SHP77 treated with DMSO at 0.1 percent for 48 hours (cell line): Measurements from ENCODE around the gene ACVR2A.

Experiments
- DNase-seq: peaks from one replicate; lab custom pipeline; 2025; lab: John Stamatoyannopoulos, UW

ACVR2A gene

DNA sequence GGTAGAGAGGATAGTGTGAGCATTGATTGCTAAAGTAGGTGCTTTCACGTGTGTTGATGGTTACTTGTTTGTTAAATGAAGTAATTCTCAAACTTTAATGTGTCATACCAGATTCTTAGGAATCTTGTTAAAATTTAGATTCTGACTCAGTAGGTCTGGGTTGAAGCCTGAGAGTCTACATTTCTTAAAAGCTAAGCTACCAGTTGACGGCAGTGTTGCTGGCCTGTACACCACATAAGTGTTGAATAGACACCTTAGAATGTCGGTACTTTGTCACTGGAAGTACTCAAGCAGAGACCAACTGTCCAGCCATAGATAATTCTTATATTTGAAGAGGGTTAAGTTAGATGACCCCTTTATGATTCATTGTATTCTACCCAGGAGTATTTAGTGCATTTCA, 79.8 kb downstream of the ACVR2A start:
- no peak for DNase-seq

DNA sequence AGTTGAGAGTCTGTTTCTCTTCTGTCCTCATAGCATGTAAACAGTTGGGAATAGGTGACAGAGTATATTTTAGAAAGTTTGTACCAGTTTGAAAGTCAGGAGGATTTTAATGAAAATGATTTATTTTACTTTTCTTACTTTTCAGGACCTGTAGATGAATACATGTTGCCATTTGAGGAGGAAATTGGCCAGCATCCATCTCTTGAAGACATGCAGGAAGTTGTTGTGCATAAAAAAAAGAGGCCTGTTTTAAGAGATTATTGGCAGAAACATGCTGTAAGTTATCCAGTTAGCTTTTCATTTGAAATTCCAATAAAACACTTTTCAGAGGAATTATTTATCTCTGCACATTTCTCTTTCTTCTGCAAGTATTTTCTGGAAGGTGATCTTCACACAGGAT, 81.1 kb downstream of the ACVR2A start:
- DNase-seq, result no peak

DNA sequence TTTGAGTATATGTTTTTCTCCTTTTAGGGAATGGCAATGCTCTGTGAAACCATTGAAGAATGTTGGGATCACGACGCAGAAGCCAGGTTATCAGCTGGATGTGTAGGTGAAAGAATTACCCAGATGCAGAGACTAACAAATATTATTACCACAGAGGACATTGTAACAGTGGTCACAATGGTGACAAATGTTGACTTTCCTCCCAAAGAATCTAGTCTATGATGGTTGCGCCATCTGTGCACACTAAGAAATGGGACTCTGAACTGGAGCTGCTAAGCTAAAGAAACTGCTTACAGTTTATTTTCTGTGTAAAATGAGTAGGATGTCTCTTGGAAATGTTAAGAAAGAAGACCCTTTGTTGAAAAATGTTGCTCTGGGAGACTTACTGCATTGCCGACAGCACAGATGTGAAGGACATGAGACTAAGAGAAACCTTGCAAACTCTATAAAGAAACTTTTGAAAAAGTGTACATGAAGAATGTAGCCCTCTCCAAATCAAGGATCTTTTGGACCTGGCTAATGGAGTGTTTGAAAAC, 82.3 kb downstream of the ACVR2A start:
- no peak for DNase-seq

DNA sequence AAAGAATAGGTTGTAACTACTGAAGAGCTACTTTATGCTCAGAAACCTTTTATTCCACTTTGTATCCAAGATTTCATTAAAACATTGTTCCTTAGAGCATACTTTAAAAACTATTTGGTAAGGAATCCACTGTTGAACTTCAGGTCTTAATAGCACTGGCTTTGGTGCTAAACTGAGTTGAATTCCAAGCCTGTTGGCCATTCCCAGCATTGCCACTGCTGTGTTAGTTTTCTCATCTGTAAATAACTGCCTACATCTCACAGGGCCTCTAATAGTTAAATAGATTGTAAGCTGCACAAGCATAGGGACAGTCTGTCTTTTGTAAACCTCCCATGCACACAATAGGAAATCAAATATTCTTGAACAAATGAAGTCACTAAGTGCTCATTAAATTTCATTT, 89.1 kb downstream of the ACVR2A start:
- no peak for DNase-seq

DNA sequence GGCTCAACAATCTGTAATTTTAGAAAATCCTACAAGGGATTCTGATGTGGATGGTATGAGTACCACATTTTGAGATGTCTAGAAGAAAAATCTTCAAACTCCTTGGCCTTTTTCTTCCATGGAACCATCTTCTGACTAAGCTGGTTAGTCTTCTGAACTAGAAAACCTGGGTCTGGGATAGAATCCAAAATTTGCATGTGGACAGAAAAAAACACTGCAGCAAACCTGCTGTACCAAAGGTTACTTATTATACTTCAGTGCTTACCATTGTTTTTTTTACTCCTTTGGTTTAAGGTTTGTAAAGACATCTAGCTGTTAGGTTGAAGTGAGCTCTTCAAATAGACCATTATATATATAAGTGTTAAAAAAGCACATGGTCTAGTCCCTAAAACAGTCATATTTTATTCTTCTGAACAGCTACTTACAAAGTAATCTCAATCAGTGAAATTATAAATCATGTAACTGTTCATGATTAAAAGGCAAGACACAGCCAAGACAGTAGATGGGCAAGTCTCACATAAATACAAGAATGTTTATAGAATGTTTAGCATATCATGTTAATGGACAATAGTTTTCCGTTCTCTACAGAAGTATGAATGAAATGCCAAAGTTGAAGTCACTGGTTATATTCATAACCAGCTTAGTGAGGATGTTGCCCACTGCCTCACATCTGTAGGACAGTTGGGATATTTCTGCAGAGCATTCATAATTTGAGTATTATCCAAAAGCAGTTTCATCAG, 90.2 kb downstream of the ACVR2A start:
- DNase-seq, result no peak

DNA sequence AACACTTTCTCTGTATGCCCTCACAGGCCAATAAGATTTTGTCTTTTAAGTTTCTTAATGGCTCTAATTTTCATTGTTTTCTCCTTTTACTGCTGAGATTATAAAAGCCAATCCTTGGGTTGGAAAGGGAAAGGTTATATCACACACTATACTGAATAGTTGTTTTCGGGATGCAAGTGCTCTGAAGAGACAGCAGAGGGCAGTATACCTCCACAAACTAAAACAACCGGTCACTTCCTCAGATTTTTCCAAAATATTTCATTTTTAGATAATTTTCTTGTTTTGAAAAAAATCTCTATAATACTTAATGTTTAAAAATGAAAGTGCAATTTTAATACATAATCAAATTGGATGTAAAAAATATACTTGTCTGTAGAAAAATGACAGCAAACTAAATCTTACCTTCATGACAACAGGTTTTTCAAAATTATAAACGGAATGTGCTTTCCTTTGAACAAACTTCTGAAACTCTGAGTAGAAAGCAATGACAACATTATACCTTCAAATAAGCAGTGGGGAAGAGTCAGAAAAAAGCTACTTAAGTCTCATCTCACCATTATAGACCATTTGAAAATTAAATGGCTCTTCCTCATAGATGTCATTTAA, 93.0 kb downstream of the ACVR2A start:
- DNase-seq, result no peak

DNA sequence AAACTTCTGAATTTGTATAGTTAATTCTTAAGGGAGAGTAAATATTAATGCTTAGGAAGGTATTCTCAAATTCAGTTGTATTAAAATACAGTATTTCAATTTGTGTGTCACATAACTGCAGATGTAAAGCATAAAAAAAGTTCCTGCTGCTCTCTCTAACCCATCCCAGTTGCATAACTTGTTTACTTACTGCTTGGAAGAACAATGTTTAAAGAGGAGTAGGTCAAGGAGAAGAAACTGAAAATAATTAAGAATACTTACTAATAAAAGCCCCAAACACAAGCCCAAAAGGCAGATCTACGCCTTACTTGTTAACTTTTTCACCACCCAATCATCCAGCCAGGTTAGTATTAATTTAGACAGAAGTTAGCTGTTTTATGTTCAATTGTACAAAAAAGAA, 94.5 kb downstream of the ACVR2A start:
- DNase-seq, result no peak

DNA sequence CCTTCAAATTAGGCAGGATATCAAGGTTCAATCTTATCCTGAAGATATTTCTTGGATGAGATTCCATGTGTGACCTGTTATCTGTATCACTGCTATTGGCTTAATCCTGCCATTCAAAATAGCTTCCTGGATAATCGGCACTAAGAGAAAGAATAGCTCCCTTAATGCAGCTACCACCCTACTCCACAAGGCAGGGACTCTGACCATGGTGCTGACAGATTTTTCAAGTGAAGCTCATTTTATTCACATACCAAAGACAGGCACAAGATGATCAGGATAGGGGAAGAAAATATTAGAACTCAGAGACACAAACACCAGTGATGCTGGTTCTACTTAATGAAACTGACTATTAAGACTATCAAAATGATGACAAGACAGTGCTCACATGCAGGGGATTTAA, 100.8 kb downstream of the ACVR2A start:
- no peak for DNase-seq

DNA sequence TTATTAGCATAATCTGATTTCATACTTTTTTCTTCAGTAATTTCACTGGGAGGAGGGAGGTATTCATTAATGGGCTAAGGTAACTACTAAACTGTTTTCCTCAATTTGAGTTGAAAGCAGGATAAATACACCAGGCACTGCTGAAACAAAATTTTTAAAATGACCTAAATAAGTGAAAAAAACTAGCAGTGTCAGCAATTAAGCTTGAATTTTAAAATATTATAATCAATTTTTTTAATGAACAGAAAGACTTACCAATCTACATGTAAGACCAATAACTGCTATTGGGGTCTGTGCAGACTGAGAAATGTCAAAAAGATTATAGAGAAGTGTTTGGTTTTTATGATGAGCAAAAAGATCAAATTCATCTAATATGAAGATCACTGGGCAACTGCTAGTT, 107.3 kb downstream of the ACVR2A start:
- no peak for DNase-seq

DNA sequence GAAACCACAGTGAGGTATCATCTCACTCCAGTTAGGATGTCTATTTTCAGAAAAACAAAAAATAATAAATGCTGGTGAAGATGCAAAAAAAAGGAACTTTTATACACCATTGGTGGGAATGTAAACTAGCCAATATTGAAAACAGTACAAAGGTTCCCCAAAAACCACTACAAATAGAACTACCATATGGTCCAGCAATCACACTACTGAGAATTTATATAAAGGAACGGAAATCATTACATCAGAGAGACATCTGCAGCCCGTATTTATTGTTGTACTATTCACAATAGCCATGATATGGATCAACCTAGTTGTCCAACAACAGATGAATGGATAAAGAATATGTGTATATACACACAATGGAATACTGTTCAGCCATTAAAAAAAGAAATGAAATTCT, 123.7 kb downstream of the ACVR2A start:
- DNase-seq, result no peak

DNA sequence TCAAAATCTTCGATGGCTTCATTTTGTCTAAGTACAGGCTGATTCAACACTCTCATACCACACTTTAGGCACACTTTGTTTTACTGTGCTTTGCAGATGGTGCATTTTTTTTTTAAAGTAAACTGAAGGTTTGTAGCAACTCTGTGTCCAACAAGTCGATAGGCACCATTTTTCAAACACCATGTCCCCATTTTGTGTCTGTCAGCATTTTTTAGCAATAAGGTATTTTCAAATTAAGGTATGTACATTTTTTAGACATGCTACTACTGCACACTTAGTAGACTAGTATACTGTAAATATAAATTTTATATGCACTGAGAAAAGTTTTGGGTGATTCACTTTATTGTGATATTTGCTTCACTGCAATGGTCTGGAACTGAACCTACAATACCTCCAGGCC, 131.3 kb downstream of the ACVR2A start:
- DNase-seq, result no peak

DNA sequence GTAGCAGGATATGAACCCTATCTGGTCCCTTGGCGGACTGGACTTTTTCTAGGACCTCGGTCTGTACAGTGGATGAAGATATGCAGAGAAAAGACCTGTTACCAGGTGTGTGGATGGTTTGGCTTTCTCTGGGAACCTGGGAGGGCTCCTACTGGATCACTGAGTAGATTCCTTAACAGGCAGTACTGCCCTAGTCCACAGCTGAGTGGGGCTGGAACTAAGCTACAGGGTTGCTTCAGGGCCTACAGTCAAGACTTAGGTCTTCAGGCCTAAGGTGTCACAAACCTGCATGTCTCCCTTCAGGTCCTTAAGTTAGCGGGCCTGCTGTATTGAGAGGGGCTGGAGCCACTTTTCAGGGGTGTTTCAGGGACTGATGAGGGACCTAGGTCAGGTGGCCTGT, 132.8 kb downstream of the ACVR2A start:
- DNase-seq, result no peak
